ENCODE results near the gene TRPV2. TPM values are rescaled to one million over a fixed set of nuclear protein-coding genes. Genes with fewer than 3 reads are reported as not detected.
A peak's percentile ranks its signal among the peaks of the same experiment; 100 is the strongest.

The TRPV2 gene
- total and polyA plus RNA-seq, 7 donors: 1.6 to 10.3 (median 3.9) TPM

- Histone ChIP-seq H3K4me1 (peaks cover 22% of the 10 kb centered on the region), H3K36me3 (ENCODE audit: insufficient read depth in 1 of 2, low read depth in 1 of 2) (peaks cover 6 to 20% of the 10 kb centered on the region in 2 donors), H3K4me3 (no peak overlapping the region), H3K27ac (peak overlapping the region; percentile 99), H3K27me3 (ENCODE audit: insufficient read depth in 3 of 3, low read length in 2 of 3) (no peaks in the 10 kb centered on the region), H3K9me3 (no peaks in the 10 kb centered on the region)
- peak in 1 of 2 donors; percentile 44 for DNase-seq
- ATAC-seq: no peak
- 74 to 77% (median 75%) methylated on average over 17 of the region's 17 CpGs for WGBS, 3 donors
- no peak for TF ChIP-seq CTCF (IDR thresholded peaks at IDR 0.05)
- intact Hi-C loops (cut with DNase I): no loop called here
Observed at GRCh38 chr17:16378636-16379282, 36.6 kb upstream of the TRPV2 start.

- H3K4me3 ChIP-seq: no peak overlapping the region
- peaks cover 6 to 26% of the 10 kb centered on the region in 2 donors for H3K36me3 ChIP-seq (ENCODE audit: insufficient read depth in 1 of 2, low read depth in 1 of 2)
- H3K9me3 ChIP-seq: no peaks in the 10 kb centered on the region
- H3K27me3 ChIP-seq (ENCODE audit: insufficient read depth in 3 of 3, low read length in 2 of 3): no peaks in the 10 kb centered on the region
- peaks cover 22% of the 10 kb centered on the region for H3K4me1 ChIP-seq
- intact Hi-C loops (cut with DNase I): no loop called here
- ATAC-seq (no peak), DNase-seq (peak in 1 of 2 donors; percentile 23)
- 74 to 88% (median 82%) methylated on average over 8 of the region's 8 CpGs for WGBS, 3 donors
- H3K27ac ChIP-seq: peak overlapping the region; percentile 99
- no peak for TF ChIP-seq CTCF (IDR thresholded peaks at IDR 0.05)
Observed at GRCh38 chr17:16379654-16380053, 35.7 kb upstream of the TRPV2 start.

- Histone ChIP-seq H3K27ac (peak within 1 kb of the TSS; percentile 99), H3K4me3 (peak within 1 kb of the TSS; percentile 93), H3K36me3 (ENCODE audit: insufficient read depth in 1 of 2, low read depth in 1 of 2) (peaks cover 6 to 26% of the 10 kb centered on the region in 2 donors), H3K9me3 (no peaks in the 10 kb centered on the region), H3K4me1 (peaks cover 22% of the 10 kb centered on the region), H3K27me3 (ENCODE audit: insufficient read depth in 3 of 3, low read length in 2 of 3) (no peaks in the 10 kb centered on the region)
- 0 to 1% (median 0%) methylated on average over 59 to 67 of the region's 67 CpGs for WGBS, 3 donors
- ATAC-seq (peak; percentile 94 to 98 (median 97)), DNase-seq (peak; percentile 97 to 99)
- no peak for TF ChIP-seq CTCF (IDR thresholded peaks at IDR 0.05)
- intact Hi-C loops (cut with DNase I): no loop called here
Observed at GRCh38 chr17:16380640-16381495, 34.5 kb upstream of the TRPV2 start, which contains the start of gene UBB. UBB (plus strand) TSS chr17:16381091; CDS start chr17:16381908, 817 bp downstream.

- Histone ChIP-seq H3K4me1 (peaks cover 22% of the 10 kb centered on the region), H3K9me3 (no peaks in the 10 kb centered on the region), H3K27ac (peak overlapping the region; percentile 99), H3K36me3 (ENCODE audit: insufficient read depth in 1 of 2, low read depth in 1 of 2) (peaks cover 6 to 26% of the 10 kb centered on the region in 2 donors), H3K4me3 (peak overlapping the region; percentile 93), H3K27me3 (ENCODE audit: insufficient read depth in 3 of 3, low read length in 2 of 3) (no peaks in the 10 kb centered on the region)
- DNase-seq: no peak
- TF ChIP-seq CTCF (IDR thresholded peaks at IDR 0.05): no peak
- ATAC-seq: no peak
- intact Hi-C loops (cut with DNase I): no loop called here
- WGBS, 3 donors: 1 to 2% (median 1%) methylated on average over 14 of the region's 14 CpGs
Observed at GRCh38 chr17:16381496-16381820, 33.9 kb upstream of the TRPV2 start.
